ENCODE results near the gene SRSF8. TPM values are rescaled to one million over a fixed set of nuclear protein-coding genes. Genes with fewer than 3 reads are reported as not detected.

Gene SRSF8
- total and polyA plus RNA-seq, 2 donors (not counting 1 experiment from before 2014, with no cell fraction given) = 16.3 to 31.5 TPM

- Histone ChIP-seq H3K36me3 (ENCODE audit: control insufficient read depth, insufficient read depth, low read length) (no peaks in the 10 kb centered on the region), H3K27ac (ENCODE audit: insufficient read depth, low read length) (no peak overlapping the region), H4K20me1 (ENCODE audit: control insufficient read depth, extremely low read depth, insufficient read depth, low read length) (no peaks in the 10 kb centered on the region), H3K9me3 (ENCODE audit: control insufficient read depth, insufficient read depth, low read depth, low read length) (no peaks in the 10 kb centered on the region), H3K4me1 (ENCODE audit: control insufficient read depth, extremely low read depth, insufficient read depth, low read length) (no peaks in the 10 kb centered on the region), H3K4me2 (ENCODE audit: extremely low read depth, insufficient read depth, low read length) (no peak overlapping the region), H2AFZ (ENCODE audit: low read length) (no peak overlapping the region), H3K9ac (ENCODE audit: insufficient read depth, low read length) (no peak overlapping the region), H3K4me3 (replicated peaks in 1 of 4; ENCODE audit: control extremely low read depth in 1 of 4, insufficient read depth in 1 of 4, low read depth in 3 of 4, low read length in 4 of 4) (no peak overlapping the region), H3K79me2 (ENCODE audit: control insufficient read depth, insufficient read depth, low read length) (no peaks in the 10 kb centered on the region), H3K27me3 (ENCODE audit: control insufficient read depth, insufficient read depth, low read length) (peaks cover 10% of the 10 kb centered on the region)
- no peak for DNase-seq (ENCODE audit: low read depth in 2 of 2)
- TF ChIP-seq EZH2 (IDR thresholded peaks at IDR 0.05; ENCODE audit: low read length, missing control alignments) = no peak
- no peak for TF ChIP-seq CTCF (conservative IDR thresholded peaks at IDR 0.05 in 1 of 2, IDR thresholded peaks at IDR 0.05 in 1 of 2; ENCODE audit: low read depth in 1 of 2, low read length in 2 of 2)
These were observed 8.8 kb upstream of the SRSF8 start for GRCh38 chr11:95057959-95058358.

- DNase-seq (ENCODE audit: low read depth in 2 of 2) = peak in 1 of 2 donors; percentile 13
- TF ChIP-seq EZH2 (IDR thresholded peaks at IDR 0.05; ENCODE audit: low read length, missing control alignments) (no peak), CTCF (conservative IDR thresholded peaks at IDR 0.05 in 1 of 2, IDR thresholded peaks at IDR 0.05 in 1 of 2; ENCODE audit: low read depth in 1 of 2, low read length in 2 of 2) (no peak)
These were observed 8.1 kb upstream of the SRSF8 start for GRCh38 chr11:95058621-95059020.

GRCh38 chr11:95059046-95059445 lies 7.7 kb upstream of the SRSF8 start:
- no peak for TF ChIP-seq EZH2 (IDR thresholded peaks at IDR 0.05; ENCODE audit: low read length, missing control alignments)
- no peak for TF ChIP-seq CTCF (conservative IDR thresholded peaks at IDR 0.05 in 1 of 2, IDR thresholded peaks at IDR 0.05 in 1 of 2; ENCODE audit: low read depth in 1 of 2, low read length in 2 of 2)
- no peak for DNase-seq (ENCODE audit: low read depth in 2 of 2)

More at GRCh38 chr11:95058621-95059020, 8.1 kb upstream of the SRSF8 start:
- no peaks in the 10 kb centered on the region for H3K36me3 ChIP-seq (ENCODE audit: control insufficient read depth, insufficient read depth, low read length)
- H3K27ac ChIP-seq (ENCODE audit: insufficient read depth, low read length) = no peak overlapping the region
- H3K27me3 ChIP-seq (ENCODE audit: control insufficient read depth, insufficient read depth, low read length) = peaks cover 10% of the 10 kb centered on the region
- no peaks in the 10 kb centered on the region for H3K4me1 ChIP-seq (ENCODE audit: control insufficient read depth, extremely low read depth, insufficient read depth, low read length)
- H2AFZ ChIP-seq (ENCODE audit: low read length) = no peak overlapping the region
- no peak overlapping the region for H3K4me2 ChIP-seq (ENCODE audit: extremely low read depth, insufficient read depth, low read length)
- no peaks in the 10 kb centered on the region for H3K79me2 ChIP-seq (ENCODE audit: control insufficient read depth, insufficient read depth, low read length)
- H3K9me3 ChIP-seq (ENCODE audit: control insufficient read depth, insufficient read depth, low read depth, low read length) = no peaks in the 10 kb centered on the region
- no peak overlapping the region for H3K9ac ChIP-seq (ENCODE audit: insufficient read depth, low read length)
- H4K20me1 ChIP-seq (ENCODE audit: control insufficient read depth, extremely low read depth, insufficient read depth, low read length) = no peaks in the 10 kb centered on the region
- no peak overlapping the region for H3K4me3 ChIP-seq (replicated peaks in 1 of 4; ENCODE audit: control extremely low read depth in 1 of 4, insufficient read depth in 1 of 4, low read depth in 3 of 4, low read length in 4 of 4)

More at GRCh38 chr11:95059046-95059445, 7.7 kb upstream of the SRSF8 start:
- Histone ChIP-seq H2AFZ (ENCODE audit: low read length) (no peak overlapping the region), H3K79me2 (ENCODE audit: control insufficient read depth, insufficient read depth, low read length) (no peaks in the 10 kb centered on the region), H3K27me3 (ENCODE audit: control insufficient read depth, insufficient read depth, low read length) (peaks cover 10% of the 10 kb centered on the region), H3K9ac (ENCODE audit: insufficient read depth, low read length) (no peak overlapping the region), H3K27ac (ENCODE audit: insufficient read depth, low read length) (no peak overlapping the region), H3K4me3 (replicated peaks in 1 of 4; ENCODE audit: control extremely low read depth in 1 of 4, insufficient read depth in 1 of 4, low read depth in 3 of 4, low read length in 4 of 4) (no peak overlapping the region), H3K36me3 (ENCODE audit: control insufficient read depth, insufficient read depth, low read length) (no peaks in the 10 kb centered on the region), H3K4me1 (ENCODE audit: control insufficient read depth, extremely low read depth, insufficient read depth, low read length) (no peaks in the 10 kb centered on the region), H3K4me2 (ENCODE audit: extremely low read depth, insufficient read depth, low read length) (no peak overlapping the region), H4K20me1 (ENCODE audit: control insufficient read depth, extremely low read depth, insufficient read depth, low read length) (no peaks in the 10 kb centered on the region), H3K9me3 (ENCODE audit: control insufficient read depth, insufficient read depth, low read depth, low read length) (no peaks in the 10 kb centered on the region)
